ENCODE data around the gene TCOF1.

Gene TCOF1

GRCh38 chr5:150335778-150336177 is 21.7 kb upstream of the TCOF1 start:
- Histone ChIP-seq H3K9me3 (0 out of 2 replicates have a peak, but pooled peaks cover 5% of the 10 kb centered on the region), H3K27ac (no peak overlapping the region), H3K4me2 (no peak overlapping the region), H3K4me1 (peaks cover 26% of the 10 kb centered on the region), H3K9ac (no peak overlapping the region), H3K4me3 (no peak overlapping the region), H4K20me1 (no peaks in the 10 kb centered on the region), H3K36me3 (no peaks in the 10 kb centered on the region), H3K27me3 (no peaks in the 10 kb centered on the region)
- no peak for TF ChIP-seq Cebpa-rat (IDR thresholded peaks at IDR 0.05)

GRCh38 chr5:150338546-150338945 is 19.0 kb upstream of the TCOF1 start:
- peaks cover 47% of the 10 kb centered on the region for H3K4me1 ChIP-seq
- no peak overlapping the region for H3K4me3 ChIP-seq
- no peaks in the 10 kb centered on the region for H4K20me1 ChIP-seq
- H3K9me3 ChIP-seq: 0 out of 2 replicates have a peak, but pooled peaks cover 5% of the 10 kb centered on the region
- H3K27me3 ChIP-seq: no peaks in the 10 kb centered on the region
- H3K9ac ChIP-seq: peak overlapping the region; percentile 34; the same call in 1 of the 2 replicates
- TF ChIP-seq Cebpa-rat (IDR thresholded peaks at IDR 0.05): no peak
- H3K36me3 ChIP-seq: no peaks in the 10 kb centered on the region
- peak overlapping the region; percentile 72 for H3K27ac ChIP-seq
- H3K4me2 ChIP-seq: peak overlapping the region; percentile 66

- Histone ChIP-seq H3K4me2 (peak overlapping the region; percentile 66), H3K36me3 (no peaks in the 10 kb centered on the region), H3K9me3 (0 out of 2 replicates have a peak, but pooled peaks cover 5% of the 10 kb centered on the region), H3K27me3 (no peaks in the 10 kb centered on the region), H3K4me3 (no peak overlapping the region), H3K4me1 (peaks cover 47% of the 10 kb centered on the region), H3K9ac (peak overlapping the region; percentile 34; the same call in 1 of the 2 replicates), H4K20me1 (no peaks in the 10 kb centered on the region), H3K27ac (peak overlapping the region; percentile 72)
- no peak for TF ChIP-seq Cebpa-rat (IDR thresholded peaks at IDR 0.05)
Observed at GRCh38 chr5:150339165-150339564, 18.3 kb upstream of the TCOF1 start.

- H3K36me3 ChIP-seq: no peaks in the 10 kb centered on the region
- H4K20me1 ChIP-seq: no peaks in the 10 kb centered on the region
- H3K4me3 ChIP-seq: no peak overlapping the region
- peak overlapping the region; percentile 72 for H3K27ac ChIP-seq
- H3K4me1 ChIP-seq: peaks cover 47% of the 10 kb centered on the region
- no peak for TF ChIP-seq Cebpa-rat (IDR thresholded peaks at IDR 0.05)
- 0 out of 2 replicates have a peak, but pooled peaks cover 5% of the 10 kb centered on the region for H3K9me3 ChIP-seq
- H3K4me2 ChIP-seq: peak overlapping the region; percentile 66
- H3K9ac ChIP-seq: peak overlapping the region; percentile 34; the same call in 1 of the 2 replicates
- no peaks in the 10 kb centered on the region for H3K27me3 ChIP-seq
Observed at GRCh38 chr5:150339841-150340240, 17.7 kb upstream of the TCOF1 start.

- TF ChIP-seq Cebpa-rat (IDR thresholded peaks at IDR 0.05): peak; percentile 61
- Histone ChIP-seq H4K20me1 (no peaks in the 10 kb centered on the region), H3K27ac (no peak overlapping the region), H3K4me3 (no peak overlapping the region), H3K27me3 (no peaks in the 10 kb centered on the region), H3K4me1 (peaks cover 47% of the 10 kb centered on the region), H3K36me3 (no peaks in the 10 kb centered on the region), H3K4me2 (no peak overlapping the region), H3K9me3 (0 out of 2 replicates have a peak, but pooled peaks cover 5% of the 10 kb centered on the region), H3K9ac (no peak overlapping the region)
Observed at GRCh38 chr5:150340614-150341255, 16.8 kb upstream of the TCOF1 start.

- no peak overlapping the region for H3K4me3 ChIP-seq
- H3K4me2 ChIP-seq: no peak overlapping the region
- no peaks in the 10 kb centered on the region for H3K36me3 ChIP-seq
- H3K9ac ChIP-seq: no peak overlapping the region
- peaks cover 49% of the 10 kb centered on the region for H3K4me1 ChIP-seq
- TF ChIP-seq Cebpa-rat (IDR thresholded peaks at IDR 0.05): no peak
- no peaks in the 10 kb centered on the region for H3K27me3 ChIP-seq
- 0 out of 2 replicates have a peak, but pooled peaks cover 5% of the 10 kb centered on the region for H3K9me3 ChIP-seq
- H4K20me1 ChIP-seq: no peaks in the 10 kb centered on the region
- no peak overlapping the region for H3K27ac ChIP-seq
Observed at GRCh38 chr5:150341331-150341730, 16.2 kb upstream of the TCOF1 start.

GRCh38 chr5:150341989-150342388 is 15.5 kb upstream of the TCOF1 start:
- no peak overlapping the region for H3K4me3 ChIP-seq
- TF ChIP-seq Cebpa-rat (IDR thresholded peaks at IDR 0.05): no peak
- H4K20me1 ChIP-seq: no peaks in the 10 kb centered on the region
- no peak overlapping the region for H3K27ac ChIP-seq
- no peak overlapping the region for H3K9ac ChIP-seq
- H3K27me3 ChIP-seq: no peaks in the 10 kb centered on the region
- 0 out of 2 replicates have a peak, but pooled peaks cover 5% of the 10 kb centered on the region for H3K9me3 ChIP-seq
- no peaks in the 10 kb centered on the region for H3K36me3 ChIP-seq
- H3K4me1 ChIP-seq: peaks cover 55% of the 10 kb centered on the region
- H3K4me2 ChIP-seq: peak overlapping the region; percentile 60

GRCh38 chr5:150342583-150342982 is 14.9 kb upstream of the TCOF1 start:
- Histone ChIP-seq H4K20me1 (no peaks in the 10 kb centered on the region), H3K4me2 (peak overlapping the region; percentile 60), H3K4me3 (no peak overlapping the region), H3K27ac (no peak overlapping the region), H3K36me3 (no peaks in the 10 kb centered on the region), H3K9me3 (0 out of 2 replicates have a peak, but pooled peaks cover 3% of the 10 kb centered on the region), H3K27me3 (no peaks in the 10 kb centered on the region), H3K4me1 (peaks cover 61% of the 10 kb centered on the region), H3K9ac (no peak overlapping the region)
- no peak for TF ChIP-seq Cebpa-rat (IDR thresholded peaks at IDR 0.05)

GRCh38 chr5:150343994-150344631 is 13.4 kb upstream of the TCOF1 start:
- Histone ChIP-seq H3K9me3 (no peaks in the 10 kb centered on the region), H4K20me1 (no peaks in the 10 kb centered on the region), H3K9ac (no peak overlapping the region), H3K4me3 (no peak overlapping the region), H3K27me3 (no peaks in the 10 kb centered on the region), H3K27ac (no peak overlapping the region), H3K4me1 (peaks cover 58% of the 10 kb centered on the region), H3K36me3 (no peaks in the 10 kb centered on the region), H3K4me2 (no peak overlapping the region)
- TF ChIP-seq Cebpa-rat (IDR thresholded peaks at IDR 0.05): no peak

GRCh38 chr5:150345716-150346115 is 11.8 kb upstream of the TCOF1 start:
- no peak for TF ChIP-seq Cebpa-rat (IDR thresholded peaks at IDR 0.05)
- H3K4me3 ChIP-seq: no peak overlapping the region
- peaks cover 49% of the 10 kb centered on the region for H3K4me1 ChIP-seq
- H3K27ac ChIP-seq: no peak overlapping the region
- H4K20me1 ChIP-seq: no peaks in the 10 kb centered on the region
- H3K36me3 ChIP-seq: no peaks in the 10 kb centered on the region
- no peaks in the 10 kb centered on the region for H3K27me3 ChIP-seq
- H3K4me2 ChIP-seq: no peak overlapping the region
- no peaks in the 10 kb centered on the region for H3K9me3 ChIP-seq
- H3K9ac ChIP-seq: no peak overlapping the region

Data from BLaER1 (cell line).